GM12878 (cell line): ENCODE results near the gene PI16. TPM values are rescaled to one million over a fixed set of nuclear protein-coding genes. Genes with fewer than 3 reads are reported as not detected.

Source experiments
- ATAC-seq: fragments of 200-7000 bp; cut with Tn5 transposase; 3 replicates; pipeline ENCODE4 v1.9.1; 2020; ENCODE audit warnings: mild to moderate bottlenecking, moderate library complexity
- BruUV-seq: library from RNA; stranded (reverse); fragments of 400-500 nt; replicated peaks from 2 replicates; lab custom pipeline; 2021; lab: Mats Ljungman, UMichigan
- CTCF ChIA-PET: fragments of 300-600 bp; sonication (Branson Sonifier 250); formaldehyde crosslinking; extraction: SDS; loops from one replicate; lab custom pipeline; 2021; ENCODE audit warnings: inconsistent platforms; lab: Yijun Ruan, JAX
- POLR2A ChIA-PET: fragments of 350-600 bp; formaldehyde crosslinking; extraction: SDS; loops from one replicate; lab custom pipeline; 2021; ENCODE audit warnings: inconsistent platforms; lab: Charles Lee
- RAD21 ChIA-PET: fragments of 300-600 bp; sonication (Branson Sonifier 250); formaldehyde crosslinking; loops from one replicate; lab custom pipeline; 2023; ENCODE audit warnings: antibody characterized with exemption; ENCODE audit not compliant: unreplicated experiment; lab: Charles Lee
- SMC1A ChIA-PET: fragments of 300-600 bp; sonication (Branson Sonifier 250); formaldehyde crosslinking; loops from one replicate; lab custom pipeline; 2023; ENCODE audit not compliant: unreplicated experiment, uncharacterized antibody; lab: Charles Lee
- DNase-seq: peaks from one replicate; pipeline ENCODE4 v3.0.0-alpha.2; 2011; ENCODE audit warnings: low read depth, low spot score
- FAIRE-seq: peaks from 3 replicates; lab custom pipeline; 2011; peaks lifted over from hg19 to GRCh38; lab: Jason Lieb, UNC
- H2AFZ ChIP-seq: 2 replicates; pipeline ENCODE4 v1.6.0; 2011; ENCODE audit warnings: low read depth, low read length, control low read depth; ENCODE audit not compliant: control insufficient read depth
- H3K27ac ChIP-seq: 2 replicates; pipeline ENCODE4 v1.5.1; 2011; ENCODE audit warnings: control low read depth; ENCODE audit not compliant: control insufficient read depth, insufficient read depth
- H3K27me3 ChIP-seq, 2 experiments: replicated peaks in 1 of 2; 2 replicates each; pipeline versions ENCODE4 v1.6.0 to v1.6.1; 2011; ENCODE audit warnings: low read length in 1 of 2; ENCODE audit not compliant: control insufficient read depth in 2 of 2, insufficient read depth in 2 of 2
- H3K36me3 ChIP-seq, 2 experiments: 2 replicates each; pipeline ENCODE4 v1.5.1; 2011; ENCODE audit warnings: low read length in 1 of 2; ENCODE audit not compliant: control insufficient read depth in 2 of 2, insufficient read depth in 2 of 2
- H3K4me1 ChIP-seq: 2 replicates; pipeline ENCODE4 v1.6.1; 2011; ENCODE audit warnings: mild to moderate bottlenecking, low read length, moderate library complexity, mixed read lengths; ENCODE audit not compliant: control insufficient read depth, insufficient read depth
- H3K4me2 ChIP-seq: 2 replicates; pipeline ENCODE4 v1.6.0; 2011; ENCODE audit warnings: control low read depth; ENCODE audit not compliant: control insufficient read depth, insufficient read depth
- H3K4me3 ChIP-seq: fragments of 200-600 bp; sonication (generic); 2 replicates; pipeline ENCODE4 v1.5.1; 2016
- H3K79me2 ChIP-seq: 2 replicates; pipeline ENCODE4 v1.6.0; 2011; ENCODE audit warnings: low read length; ENCODE audit not compliant: control insufficient read depth, insufficient read depth
- H3K9ac ChIP-seq: 2 replicates; pipeline ENCODE4 v1.8.0; 2011; ENCODE audit warnings: low read length, control low read depth, mixed read lengths; ENCODE audit not compliant: control insufficient read depth, insufficient read depth
- H3K9me3 ChIP-seq: replicated peaks from 3 replicates; pipeline ENCODE4 v1.5.1; 2011; ENCODE audit warnings: mild to moderate bottlenecking, low read length; ENCODE audit not compliant: control insufficient read depth, insufficient read depth
- H4K20me1 ChIP-seq: 2 replicates; pipeline ENCODE4 v1.6.0; 2011; ENCODE audit not compliant: control insufficient read depth, insufficient read depth
- POLR2A ChIP-seq: IDR thresholded peaks from 2 replicates; pipeline ENCODE4 v1.6.1; 2011; ENCODE audit warnings: low read depth, mild to moderate bottlenecking, low read length
- POLR2AphosphoS5 ChIP-seq: IDR thresholded peaks from 2 replicates; pipeline ENCODE4 v1.6.1; 2011; ENCODE audit warnings: mild to moderate bottlenecking, low read length, inconsistent platforms
- SP1 ChIP-seq: IDR thresholded peaks from one replicate; pipeline ENCODE4 v1.6.1; 2011; ENCODE audit warnings: low read depth, low read length
- WGBS: methylation state at CpG from one replicate; pipeline ENCODE4 v1.1.6; 2016; ENCODE audit warnings: low lambda C conversion rate; ENCODE audit not compliant: insufficient replicate concordance, insufficient coverage; ENCODE audit errors: missing lambda C conversion rate; 5-methylcytosine and 5-hydroxymethylcytosine counted together
- in situ Hi-C: fragments of 300-500 bp; cut with MboI; formaldehyde crosslinking; loops from 9 replicates; pipeline ENCODE4 v1.14.3; 2018; ENCODE audit warnings: mixed read lengths
- intact Hi-C: fragments of 100-400 bp; cut with micrococcal nuclease; formaldehyde crosslinking; loops from one replicate; pipeline ENCODE4 v1.14.2; 2022; ENCODE audit not compliant: unreplicated experiment
- polyA plus RNA-seq, 11 experiments: library from polyadenylated mRNA; depleted of rRNA in 4 of 11; unstranded in 6 of 11; stranded (reverse) in 5 of 11; fragments of >200 nt; fragmentation: Nextera tagmentation in 4 of 11; fragmentation: Illumina TruSeq in 1 of 11; extraction: Ambion mirVana in 4 of 11; extraction: Trizol in 1 of 11; gene quantifications; 1 replicate in 1 of 11; 2 replicates in 10 of 11; pipeline versions ENCODE4 v1.2.1 to v1.2.3, GENCODE V29; 2011 to 2016; ENCODE audit warnings: inconsistent platforms in 2 of 11, missing spikeins in 2 of 11, low read depth in 1 of 11
- total RNA-seq, 4 experiments: library from RNA; depleted of rRNA in 3 of 4; stranded (reverse); fragments of >200 nt in 3 of 4; fragmentation: Illumina TruSeq in 1 of 4; extraction: Trizol in 1 of 4; gene quantifications; 2 replicates each; pipeline versions ENCODE4 v1.2.1 to v1.2.3, GENCODE V29; 2013 to 2021
- TF ChIP-seq, protein P1 (sequence below): IDR thresholded peaks from 2 replicates; pipeline ENCODE4 v1.6.1; 2011; ENCODE audit warnings: low read depth, low read length, improper control_type of control experiment, borderline replicate concordance

PI16 gene
- total and polyA plus RNA-seq, 10 of the 15 experiments (the other 5 are each of a cell fraction or from before 2014, with no cell fraction given): 0.08 to 0.12 TPM; not detected in 8

DNA sequence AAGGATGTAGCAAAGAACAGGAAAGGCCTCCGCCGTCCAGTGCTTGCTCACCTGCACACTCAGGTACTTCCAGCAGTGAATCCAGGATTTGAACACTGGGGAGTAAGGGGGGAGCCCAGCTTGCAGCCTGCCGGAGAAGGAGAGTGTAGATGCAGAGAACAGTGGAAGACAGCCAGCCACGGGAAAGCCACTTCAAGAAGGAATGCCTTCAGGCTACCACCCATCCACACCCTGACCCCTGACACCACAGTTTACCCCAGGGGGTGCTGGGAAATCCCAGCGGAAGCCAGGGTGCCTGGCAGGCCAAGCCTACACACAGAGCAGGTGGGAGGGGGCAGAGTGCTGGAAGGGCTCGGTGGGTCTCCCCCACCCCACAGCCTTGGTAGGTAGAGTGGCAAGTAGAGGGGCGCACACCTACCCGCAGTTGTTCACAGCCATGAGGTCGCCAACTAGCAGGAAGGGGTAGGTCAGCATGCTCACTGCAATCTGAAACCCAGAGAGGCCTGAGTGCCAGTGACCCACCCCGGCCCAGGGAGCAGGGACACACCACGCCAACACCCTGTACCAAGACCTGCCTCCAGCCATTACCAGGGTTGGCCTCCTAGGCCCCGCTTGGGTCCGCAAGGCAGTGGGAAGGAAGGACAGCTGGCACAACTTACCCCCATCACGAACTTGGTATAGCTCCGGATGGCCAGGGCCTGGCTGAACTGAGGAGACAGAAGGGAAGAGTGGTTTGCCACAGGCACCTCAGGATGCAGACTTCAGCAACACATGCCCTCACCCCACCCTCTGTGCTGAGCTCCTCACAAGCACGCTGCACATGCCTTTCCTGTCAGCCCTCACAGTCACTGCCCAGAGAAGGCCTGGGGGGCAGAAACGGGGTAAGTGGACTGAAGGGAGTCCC lies 15.7 kb downstream of the PI16 start:
- Histone ChIP-seq H3K4me3 (no peak overlapping the region), H3K4me1 (no peaks in the 10 kb centered on the region), H3K79me2 (no peaks in the 10 kb centered on the region), H3K27me3 (no peaks in the 10 kb centered on the region), H3K4me2 (no peak overlapping the region), H3K36me3 (peaks cover 41 to 42% of the 10 kb centered on the region in 2 experiments), H3K9ac (no peak overlapping the region), H2AFZ (no peak overlapping the region), H3K9me3 (no peaks in the 10 kb centered on the region), H3K27ac (no peak overlapping the region), H4K20me1 (no peaks in the 10 kb centered on the region)
- no peak for ATAC-seq
- in situ Hi-C loops (no loop called here), intact Hi-C loops (no loop called here)
- FAIRE-seq: no peak
- TF ChIP-seq POLR2AphosphoS5 (0 out of 2 replicates have a peak, but pooled peaks have one; percentile 16), POLR2A (peak; percentile 36; the same call in 1 of the 2 replicates), SP1 (no peak)
- TF ChIP-seq, protein P1, sequence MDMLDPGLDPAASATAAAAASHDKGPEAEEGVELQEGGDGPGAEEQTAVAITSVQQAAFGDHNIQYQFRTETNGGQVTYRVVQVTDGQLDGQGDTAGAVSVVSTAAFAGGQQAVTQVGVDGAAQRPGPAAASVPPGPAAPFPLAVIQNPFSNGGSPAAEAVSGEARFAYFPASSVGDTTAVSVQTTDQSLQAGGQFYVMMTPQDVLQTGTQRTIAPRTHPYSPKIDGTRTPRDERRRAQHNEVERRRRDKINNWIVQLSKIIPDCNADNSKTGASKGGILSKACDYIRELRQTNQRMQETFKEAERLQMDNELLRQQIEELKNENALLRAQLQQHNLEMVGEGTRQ: no peak
- ChIA-PET POLR2A (no interaction called here), CTCF (interaction anchor here (1.5 kb wide), 1 partner anchor 48 kb away, joined by 4 read pairs; no protein-coding TSS in a partner anchor), SMC1A (no interaction called here), RAD21 (no interaction called here)
- 92% methylated on average over 17 of the region's 17 CpGs for WGBS
- no TSS peak for BruUV-seq
- DNase-seq: no peak
